Activated T-cell treated with anti-CD3 and anti-CD28 coated beads, Interleukin-2, amount 50 U/mL, for 72 hours (primary cell): ENCODE measurements around the gene SMG6. TPM values are rescaled to one million over a fixed set of nuclear protein-coding genes. Genes with fewer than 3 reads are reported as not detected.

ENCODE experiments used
- ATAC-seq, 2 donors: fragments of 150-1000 bp; cut with Tn5 transposase; replicated peaks in 1 of 2; 2 replicates each; pipeline ENCODE4 v1.10.0; 2021; ENCODE audit warnings: moderate library complexity in 2 of 2, mild to moderate bottlenecking in 1 of 2
- DNase-seq, 2 donors: peaks; one replicate each; pipeline ENCODE4 v3.0.0; 2021 to 2022; ENCODE audit warnings: mixed read lengths in 1 of 2
- H3K27ac Mint-ChIP-seq: one replicate; pipeline ENCODE4 v1.8.0; 2022; ENCODE audit warnings: mild to moderate bottlenecking, moderate library complexity, mixed read lengths
- H3K27me3 Mint-ChIP-seq: one replicate; pipeline ENCODE4 v1.8.0; 2022; ENCODE audit warnings: low read depth, mixed read lengths
- H3K36me3 Mint-ChIP-seq, 2 donors: one replicate each; pipeline ENCODE4 v1.8.0; 2022; ENCODE audit warnings: mixed read lengths in 2 of 2, mild to moderate bottlenecking in 1 of 2; ENCODE audit not compliant: insufficient read depth in 2 of 2
- H3K4me1 Mint-ChIP-seq: one replicate; pipeline ENCODE4 v1.8.0; 2022; ENCODE audit warnings: low read depth, mixed read lengths
- H3K4me3 Mint-ChIP-seq, 2 donors: one replicate each; pipeline ENCODE4 v1.8.0; 2022; ENCODE audit warnings: mild to moderate bottlenecking in 2 of 2, mixed read lengths in 2 of 2, moderate library complexity in 2 of 2
- H3K9me3 Mint-ChIP-seq, 2 donors: one replicate each; pipeline ENCODE4 v1.8.0; 2022; ENCODE audit warnings: mixed read lengths in 2 of 2
- total RNA-seq, 2 donors: library from RNA; stranded (reverse); gene quantifications; one replicate each; pipeline ENCODE4 v1.2.3, GENCODE V29; 2022

The SMG6 gene
- total RNA-seq, 2 donors from 2014 or later = 47.3 to 54.1 TPM

DNA sequence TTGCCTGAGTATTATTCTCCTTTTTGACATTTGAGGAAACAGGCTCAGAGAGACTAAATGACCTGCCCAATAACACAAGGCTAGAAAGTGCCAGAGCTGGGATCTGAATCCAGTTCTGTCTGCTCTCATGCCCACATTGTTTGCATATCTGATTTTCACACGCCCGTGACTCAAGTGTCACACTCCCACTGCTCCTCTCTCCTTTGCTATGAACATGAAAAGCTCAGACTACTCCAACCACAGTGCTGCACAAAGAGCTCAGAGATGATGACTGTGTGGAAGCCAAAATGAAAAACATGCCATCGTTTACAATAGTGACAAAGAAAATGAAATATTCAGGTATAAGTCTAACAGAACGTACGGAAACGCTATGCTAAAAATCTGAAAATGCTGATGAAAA, 107.9 kb downstream of the SMG6 start:
- H3K9me3 Mint-ChIP-seq = no peaks in the 10 kb centered on the region
- ATAC-seq (peak; percentile 88 to 91), DNase-seq (peak; percentile 65 to 69)
- peak overlapping the region; percentile 61 to 73 for H3K4me3 Mint-ChIP-seq
- peaks cover 8 to 15% of the 10 kb centered on the region in 2 donors for H3K36me3 Mint-ChIP-seq
- H3K27me3 Mint-ChIP-seq = no peaks in the 10 kb centered on the region
- H3K27ac Mint-ChIP-seq = peak overlapping the region; percentile 10
- H3K4me1 Mint-ChIP-seq = peaks cover 61% of the 10 kb centered on the region

DNA sequence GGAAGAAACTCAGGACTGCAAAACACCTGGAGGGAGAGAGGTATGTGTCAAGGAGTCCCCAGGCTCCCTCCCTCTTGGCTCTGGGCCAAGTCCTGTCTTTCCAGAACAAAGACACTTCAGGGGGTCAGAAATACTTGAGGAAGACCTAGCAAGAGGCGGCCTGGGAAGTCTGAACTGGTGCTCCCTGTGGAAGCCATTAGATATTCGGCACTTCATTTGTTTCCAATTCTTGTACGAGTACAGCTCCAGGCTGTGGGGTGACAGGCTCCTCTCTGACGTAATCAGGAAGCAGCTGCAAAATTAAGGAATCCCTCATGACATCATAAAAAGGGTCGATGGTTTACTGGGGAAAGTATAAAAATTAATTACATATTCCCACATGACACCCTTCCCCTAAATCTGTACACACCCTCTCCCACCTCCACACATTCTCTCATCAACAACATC, 108.7 kb downstream of the SMG6 start:
- Mint-ChIP-seq H3K9me3 (no peaks in the 10 kb centered on the region), H3K27me3 (no peaks in the 10 kb centered on the region), H3K4me1 (peaks cover 61% of the 10 kb centered on the region), H3K27ac (no peak overlapping the region), H3K36me3 (peaks cover 8 to 15% of the 10 kb centered on the region in 2 donors), H3K4me3 (no peak overlapping the region)
- ATAC-seq (no peak), DNase-seq (no peak)

DNA sequence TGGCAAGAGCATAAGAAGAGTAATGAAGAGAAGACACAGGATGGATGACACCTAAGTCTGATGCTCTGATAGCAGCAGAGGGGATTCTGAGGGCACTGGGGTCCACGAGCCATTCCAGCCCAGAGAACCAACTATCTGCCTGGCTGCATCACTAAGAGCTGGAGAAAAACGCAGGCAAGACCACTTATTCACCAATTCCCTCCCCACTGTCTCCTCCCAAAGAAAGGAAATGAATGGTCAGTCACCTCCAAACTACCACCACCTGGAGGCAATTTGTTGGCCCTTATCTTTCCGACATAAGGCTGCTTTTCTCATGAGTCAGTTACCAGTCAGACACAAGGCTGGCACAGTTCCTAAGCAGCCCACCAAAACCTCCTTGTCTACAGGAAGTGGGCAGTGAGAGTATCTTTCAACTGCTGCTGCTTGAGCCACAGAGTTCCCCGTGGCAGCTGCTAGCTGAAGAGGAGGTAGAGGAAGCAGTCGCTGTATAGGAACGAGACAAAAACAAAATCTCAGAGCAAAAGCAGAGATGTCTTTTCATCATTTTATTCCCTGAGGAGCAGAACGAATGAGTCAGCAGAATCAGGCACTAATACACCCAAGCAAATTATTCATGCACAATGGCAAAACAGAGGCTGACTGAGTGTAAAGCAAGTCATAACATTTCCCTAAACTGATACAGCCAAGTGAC, 111.1 kb downstream of the SMG6 start:
- Mint-ChIP-seq H3K27me3 (no peaks in the 10 kb centered on the region), H3K9me3 (no peaks in the 10 kb centered on the region), H3K36me3 (peaks cover 8 to 17% of the 10 kb centered on the region in 2 donors), H3K4me1 (peaks cover 59% of the 10 kb centered on the region), H3K4me3 (peak overlapping the region; percentile 49 to 72), H3K27ac (peak overlapping the region; percentile 7)
- DNase-seq = peak; percentile 66 to 77
- ATAC-seq = peak; percentile 82 to 84

DNA sequence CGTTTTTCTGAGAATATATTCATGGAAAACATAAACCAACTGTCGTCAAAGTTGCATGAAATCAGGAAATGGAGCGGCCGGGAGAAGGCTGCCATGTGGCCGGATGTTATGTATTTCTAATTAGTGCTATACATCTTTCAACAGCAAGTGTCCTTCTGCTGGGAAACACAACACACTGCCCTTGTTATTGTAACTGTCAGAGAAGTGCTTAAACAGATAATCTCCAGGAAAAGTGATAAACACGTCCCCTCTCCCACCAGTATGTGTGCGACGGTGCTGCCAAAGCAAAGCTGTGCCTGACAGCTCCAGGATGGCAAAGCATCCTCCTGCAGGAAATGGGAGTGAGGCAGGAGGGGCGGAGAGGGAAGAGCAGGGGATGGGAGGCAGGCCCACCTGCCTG, 111.8 kb downstream of the SMG6 start:
- H3K9me3 Mint-ChIP-seq = no peaks in the 10 kb centered on the region
- H3K4me3 Mint-ChIP-seq = peak overlapping the region; percentile 49 to 72
- DNase-seq = no peak
- no peak for ATAC-seq
- no peaks in the 10 kb centered on the region for H3K27me3 Mint-ChIP-seq
- H3K36me3 Mint-ChIP-seq = peaks cover 8 to 17% of the 10 kb centered on the region in 2 donors
- no peak overlapping the region for H3K27ac Mint-ChIP-seq
- H3K4me1 Mint-ChIP-seq = peaks cover 52% of the 10 kb centered on the region

DNA sequence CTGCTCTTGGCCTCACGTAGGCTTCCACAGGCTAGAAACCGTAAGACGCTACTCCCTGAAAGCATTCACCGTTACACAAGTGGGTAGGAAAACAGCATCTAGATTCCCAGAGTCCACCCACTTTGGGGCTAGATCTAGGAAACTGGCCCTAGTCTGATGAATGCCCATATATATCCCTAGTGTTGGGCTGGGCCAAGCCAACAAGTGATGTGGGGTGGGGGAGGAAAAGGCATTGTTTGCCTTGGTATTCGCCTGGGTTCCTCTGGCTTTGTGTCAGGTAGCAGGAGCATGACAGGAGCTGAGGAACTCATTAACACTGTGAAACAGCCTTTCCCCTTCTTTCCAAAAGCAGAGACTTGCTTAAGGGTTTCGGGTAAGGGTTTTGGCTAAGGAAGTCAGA, 112.4 kb downstream of the SMG6 start:
- H3K27ac Mint-ChIP-seq = no peak overlapping the region
- no peak for DNase-seq
- peaks cover 46% of the 10 kb centered on the region for H3K4me1 Mint-ChIP-seq
- H3K27me3 Mint-ChIP-seq = no peaks in the 10 kb centered on the region
- no peak for ATAC-seq
- H3K4me3 Mint-ChIP-seq = no peak overlapping the region
- H3K9me3 Mint-ChIP-seq = no peaks in the 10 kb centered on the region
- peaks cover 8 to 17% of the 10 kb centered on the region in 2 donors for H3K36me3 Mint-ChIP-seq

DNA sequence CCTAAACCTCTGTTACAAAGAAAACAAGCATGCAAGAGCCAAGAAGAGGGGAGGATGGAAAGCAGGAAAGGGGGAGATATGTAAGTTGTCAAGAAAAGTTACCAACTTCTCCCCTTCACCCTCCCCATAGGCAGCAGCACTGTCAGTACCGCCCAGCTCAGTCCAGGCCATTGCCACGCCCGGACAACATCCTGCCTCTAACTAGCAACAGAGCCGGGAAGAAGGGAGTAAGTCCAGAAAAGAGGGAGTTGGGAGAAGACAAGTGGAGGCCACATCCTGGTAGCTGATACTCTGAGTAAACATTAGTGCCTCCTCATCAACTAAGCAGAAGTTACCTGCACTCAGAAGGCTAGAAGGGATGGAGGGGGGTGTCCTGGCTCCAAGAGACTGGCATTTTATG, 113.6 kb downstream of the SMG6 start:
- peaks cover 41% of the 10 kb centered on the region for H3K4me1 Mint-ChIP-seq
- no peak overlapping the region for H3K27ac Mint-ChIP-seq

DNA sequence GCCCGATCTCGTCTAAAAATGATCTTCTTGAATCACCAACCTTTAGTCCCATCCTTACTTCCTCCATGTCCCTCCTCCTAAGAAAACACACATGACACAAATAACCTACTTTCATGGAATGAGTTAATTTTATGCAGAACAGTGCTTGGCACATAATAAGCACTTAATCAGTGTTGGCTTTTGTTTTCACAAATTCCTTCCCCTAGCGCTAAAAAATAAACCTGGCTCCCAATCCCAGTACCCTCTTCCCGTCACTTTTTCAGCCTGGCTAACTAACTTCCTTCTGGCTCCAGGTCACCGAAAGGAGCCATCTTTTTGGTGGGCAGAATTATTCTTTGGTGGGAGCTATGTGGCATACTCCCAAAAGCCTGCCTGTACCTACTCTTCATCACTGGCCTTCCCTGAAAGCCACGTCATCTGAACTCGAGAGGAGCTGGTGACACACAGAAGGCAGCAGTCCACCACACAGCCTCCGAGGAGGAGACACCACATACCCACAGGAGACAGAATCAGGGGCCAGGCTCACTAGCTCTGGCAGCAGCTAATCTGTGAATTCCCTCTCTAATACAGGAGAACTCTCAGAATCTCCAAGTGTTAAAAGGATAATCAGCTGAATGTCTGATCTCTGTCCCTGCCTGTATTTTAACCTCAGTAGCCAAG, 114.5 kb downstream of the SMG6 start:
- Mint-ChIP-seq H3K4me3 (no peak overlapping the region), H3K27me3 (no peaks in the 10 kb centered on the region), H3K36me3 (peaks cover 4 to 16% of the 10 kb centered on the region in 2 donors), H3K4me1 (peaks cover 33% of the 10 kb centered on the region), H3K27ac (no peak overlapping the region), H3K9me3 (no peaks in the 10 kb centered on the region)
- no peak for ATAC-seq
- no peak for DNase-seq

More for the DNA sequence above, 113.6 kb downstream of the SMG6 start:
- peaks cover 4 to 22% of the 10 kb centered on the region in 2 donors for H3K36me3 Mint-ChIP-seq
- H3K27me3 Mint-ChIP-seq = no peaks in the 10 kb centered on the region
- DNase-seq = no peak
- no peak overlapping the region for H3K4me3 Mint-ChIP-seq
- no peak for ATAC-seq
- no peaks in the 10 kb centered on the region for H3K9me3 Mint-ChIP-seq

DNA sequence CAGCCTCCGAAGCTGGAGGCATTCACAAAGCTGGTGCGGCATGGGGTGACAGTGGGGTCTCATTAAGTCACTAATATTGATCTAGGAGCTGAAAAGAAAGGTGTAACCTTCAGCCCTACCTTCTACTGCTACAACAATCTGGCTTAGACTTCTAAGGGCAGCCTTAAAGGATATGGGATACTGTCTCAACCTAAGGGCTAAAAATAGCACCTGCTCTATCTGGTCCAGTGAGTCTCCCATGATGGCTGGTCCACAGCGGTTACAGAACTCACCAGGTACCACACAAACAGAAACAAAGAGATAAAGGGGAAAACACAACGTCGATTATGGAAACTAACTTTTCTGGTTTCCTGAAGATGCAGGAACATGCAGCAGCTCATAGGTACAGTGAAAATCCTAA, 115.8 kb downstream of the SMG6 start:
- peaks cover 20% of the 10 kb centered on the region for H3K4me1 Mint-ChIP-seq
- H3K4me3 Mint-ChIP-seq = no peak overlapping the region
- H3K9me3 Mint-ChIP-seq = no peaks in the 10 kb centered on the region
- ATAC-seq (no peak), DNase-seq (no peak)
- H3K27me3 Mint-ChIP-seq = no peaks in the 10 kb centered on the region
- H3K36me3 Mint-ChIP-seq = peaks cover 3 to 21% of the 10 kb centered on the region in 2 donors
- no peak overlapping the region for H3K27ac Mint-ChIP-seq

DNA sequence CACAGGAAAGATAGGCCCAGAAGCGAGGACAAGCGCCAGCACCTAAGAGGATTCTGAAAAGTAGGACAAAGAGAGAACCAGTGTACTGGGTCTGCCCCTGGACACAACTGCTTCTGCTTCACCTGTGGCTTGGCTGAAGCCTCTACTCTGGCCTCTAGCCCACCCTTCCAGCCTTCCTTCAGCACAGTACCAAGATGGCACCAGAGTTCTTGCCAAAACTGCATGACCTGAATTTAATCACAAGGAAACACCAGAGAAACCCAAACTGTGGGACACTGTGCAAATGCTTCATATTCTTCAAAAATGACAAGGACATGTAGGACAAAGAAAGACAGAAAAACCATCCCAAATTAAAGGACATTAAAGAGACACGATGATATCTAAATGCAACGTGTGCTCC, 116.6 kb downstream of the SMG6 start:
- DNase-seq (no peak), ATAC-seq (no peak)
- H3K36me3 Mint-ChIP-seq = peaks cover 2 to 21% of the 10 kb centered on the region in 2 donors
- H3K27me3 Mint-ChIP-seq = no peaks in the 10 kb centered on the region
- no peak overlapping the region for H3K4me3 Mint-ChIP-seq
- H3K27ac Mint-ChIP-seq = no peak overlapping the region
- H3K9me3 Mint-ChIP-seq = no peaks in the 10 kb centered on the region
- peaks cover 12% of the 10 kb centered on the region for H3K4me1 Mint-ChIP-seq

DNA sequence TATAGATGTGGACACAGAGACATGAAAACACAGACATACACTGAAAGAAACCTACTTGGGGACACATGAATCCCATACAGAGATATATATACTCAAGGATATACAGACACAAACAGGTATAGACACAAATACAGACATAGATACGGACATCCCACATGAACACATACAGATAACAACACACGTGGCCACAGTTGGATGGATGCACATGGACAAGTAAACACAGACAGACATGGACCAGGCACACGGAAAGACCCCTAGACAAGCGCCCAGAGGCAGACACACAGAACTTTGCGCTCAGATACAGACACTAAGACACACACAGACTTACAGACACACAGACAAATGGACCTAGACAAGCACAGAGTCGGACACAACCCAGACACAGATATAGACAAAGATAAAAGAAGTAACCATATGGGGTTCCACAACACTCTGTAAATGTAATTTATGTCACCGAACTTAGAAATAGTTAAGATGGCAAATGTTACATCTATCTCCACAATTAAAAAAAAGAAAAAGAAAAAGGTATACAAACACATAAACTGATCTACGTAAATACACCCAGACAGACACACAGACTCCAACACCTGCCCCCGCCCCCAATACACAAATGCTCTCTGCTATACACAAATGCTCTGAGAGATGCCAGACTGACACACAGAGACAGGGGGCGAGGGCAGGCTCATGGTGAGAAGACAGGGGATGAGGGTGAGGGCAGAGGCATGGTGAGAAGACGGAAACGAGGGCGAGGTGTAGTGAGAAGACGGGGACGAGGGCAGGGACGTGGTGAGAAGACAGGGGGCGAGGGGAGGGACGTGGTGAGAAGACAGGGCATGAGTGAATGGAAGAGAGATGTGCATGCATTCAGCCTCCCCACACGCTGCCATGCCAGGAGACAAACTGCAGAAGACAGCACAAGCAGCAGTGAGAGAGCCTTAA, 118.3 kb downstream of the SMG6 start:
- H3K27ac Mint-ChIP-seq = no peak overlapping the region
- no peaks in the 10 kb centered on the region for H3K27me3 Mint-ChIP-seq
- H3K36me3 Mint-ChIP-seq = peaks cover 2 to 21% of the 10 kb centered on the region in 2 donors
- H3K9me3 Mint-ChIP-seq = no peaks in the 10 kb centered on the region
- H3K4me3 Mint-ChIP-seq = no peak overlapping the region
- H3K4me1 Mint-ChIP-seq = peaks cover 11% of the 10 kb centered on the region
- ATAC-seq (no peak), DNase-seq (no peak)

DNA sequence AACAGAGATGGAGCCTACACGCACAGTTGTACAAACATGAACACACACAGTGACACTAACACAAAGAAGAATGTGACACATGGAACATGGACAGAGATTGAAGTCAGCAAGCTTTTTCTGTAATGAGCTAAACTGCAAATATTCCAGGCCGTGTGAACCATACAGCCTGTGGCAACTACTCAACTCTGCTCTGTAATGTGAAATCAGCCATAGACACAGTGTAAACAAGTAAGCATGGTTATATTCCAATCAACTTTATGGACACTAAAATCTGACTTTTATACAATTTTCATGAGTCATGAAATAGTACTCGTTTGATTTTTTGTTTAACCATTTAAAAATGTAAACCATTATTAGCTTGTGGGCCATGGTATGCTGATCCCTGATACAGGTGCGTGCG, 120.2 kb downstream of the SMG6 start:
- DNase-seq (no peak), ATAC-seq (no peak)
- H3K4me3 Mint-ChIP-seq = no peak overlapping the region
- H3K27me3 Mint-ChIP-seq = no peaks in the 10 kb centered on the region
- no peak overlapping the region for H3K27ac Mint-ChIP-seq
- no peaks in the 10 kb centered on the region for H3K9me3 Mint-ChIP-seq
- H3K4me1 Mint-ChIP-seq = peaks cover 14% of the 10 kb centered on the region
- H3K36me3 Mint-ChIP-seq = peaks cover 2 to 21% of the 10 kb centered on the region in 2 donors

DNA sequence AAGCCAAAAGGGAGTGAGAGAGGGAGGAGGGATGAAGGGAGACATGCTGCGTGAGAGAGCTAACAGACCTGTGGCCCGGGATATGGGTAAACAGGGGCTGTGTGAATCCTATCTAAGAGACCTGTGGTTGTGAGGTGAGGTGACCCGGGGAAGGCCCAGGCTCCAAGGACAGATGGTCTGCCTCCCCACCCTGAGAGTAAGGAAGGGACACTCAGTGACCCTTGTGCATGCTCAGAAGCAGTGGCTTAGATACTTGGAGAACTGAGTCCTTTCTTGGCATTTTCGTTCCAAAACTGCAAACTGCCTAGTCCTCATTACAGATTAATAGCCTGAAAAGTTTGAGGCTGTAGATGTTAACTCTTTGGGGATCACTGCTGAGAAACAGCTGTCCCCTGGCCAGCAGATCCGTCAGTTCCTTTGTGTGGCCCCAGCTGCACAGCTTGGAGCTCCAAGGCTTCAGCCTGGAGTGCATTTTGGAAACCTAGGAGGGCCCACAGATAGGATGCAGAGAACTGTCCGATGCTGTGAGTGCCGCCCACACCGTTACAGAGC, 121.6 kb downstream of the SMG6 start:
- no peaks in the 10 kb centered on the region for H3K9me3 Mint-ChIP-seq
- H3K36me3 Mint-ChIP-seq = peaks cover 2 to 19% of the 10 kb centered on the region in 2 donors
- H3K27me3 Mint-ChIP-seq = no peaks in the 10 kb centered on the region
- DNase-seq (no peak), ATAC-seq (no peak)
- H3K4me3 Mint-ChIP-seq = no peak overlapping the region
- H3K27ac Mint-ChIP-seq = no peak overlapping the region
- H3K4me1 Mint-ChIP-seq = peaks cover 14% of the 10 kb centered on the region
